ENCODE data around the gene ADARB2.
"Not testable (repeated sequence)": the region's sequence is repeated elsewhere in the genome, so short reads cannot be mapped to it uniquely, and the experiment has no call there.

The ADARB2 gene

GRCh38 chr10:1642600-1643160, 94.6 kb downstream of the ADARB2 start:
- DNase-seq (ENCODE audit: low read depth) = no peak

- DNase-seq (ENCODE audit: low read depth) = no peak
Measured at GRCh38 chr10:1641402-1641801, 95.9 kb downstream of the ADARB2 start.

- DNase-seq (ENCODE audit: low read depth) = no peak
Measured at GRCh38 chr10:1638889-1639419, 98.4 kb downstream of the ADARB2 start.

GRCh38 chr10:1635340-1635739, 102.0 kb downstream of the ADARB2 start:
- DNase-seq (ENCODE audit: low read depth) = no peak

- no peak for DNase-seq (ENCODE audit: low read depth)
Measured at GRCh38 chr10:1634239-1634638, 103.1 kb downstream of the ADARB2 start.

- no peak for DNase-seq (ENCODE audit: low read depth)
Measured at GRCh38 chr10:1633783-1634182, 103.5 kb downstream of the ADARB2 start.

- DNase-seq (ENCODE audit: low read depth) = no peak
Measured at GRCh38 chr10:1632596-1632995, 104.7 kb downstream of the ADARB2 start.

GRCh38 chr10:1632141-1632540, 105.2 kb downstream of the ADARB2 start:
- no peak for DNase-seq (ENCODE audit: low read depth)

GRCh38 chr10:1631282-1631681, 106.0 kb downstream of the ADARB2 start:
- DNase-seq (ENCODE audit: low read depth) = no peak

- DNase-seq (ENCODE audit: low read depth) = no peak
Measured at GRCh38 chr10:1630304-1630703, 107.0 kb downstream of the ADARB2 start.

GRCh38 chr10:1629326-1630198, 107.8 kb downstream of the ADARB2 start:
- DNase-seq (ENCODE audit: low read depth) = no peak

- DNase-seq (ENCODE audit: low read depth) = no peak
Measured at GRCh38 chr10:1628757-1629156, 108.6 kb downstream of the ADARB2 start.

GRCh38 chr10:1627945-1628344, 109.4 kb downstream of the ADARB2 start:
- no peak for DNase-seq (ENCODE audit: low read depth)

- DNase-seq (ENCODE audit: low read depth) = no peak
Measured at GRCh38 chr10:1626835-1627234, 110.5 kb downstream of the ADARB2 start.

GRCh38 chr10:1626410-1626809, 110.9 kb downstream of the ADARB2 start:
- no peak for DNase-seq (ENCODE audit: low read depth)

- DNase-seq (ENCODE audit: low read depth) = no peak
Measured at GRCh38 chr10:1625731-1626130, 111.6 kb downstream of the ADARB2 start.

- DNase-seq (ENCODE audit: low read depth) = no peak
Measured at GRCh38 chr10:1625079-1625478, 112.2 kb downstream of the ADARB2 start.

GRCh38 chr10:1624240-1624639, 113.1 kb downstream of the ADARB2 start:
- DNase-seq (ENCODE audit: low read depth) = no peak

GRCh38 chr10:1620803-1621202, 116.5 kb downstream of the ADARB2 start:
- DNase-seq (ENCODE audit: low read depth) = no peak

GRCh38 chr10:1617376-1618317, 119.7 kb downstream of the ADARB2 start:
- not testable (repeated sequence) for DNase-seq (ENCODE audit: low read depth)

- DNase-seq (ENCODE audit: low read depth) = not testable (repeated sequence)
Measured at GRCh38 chr10:1616701-1617100, 120.6 kb downstream of the ADARB2 start.

All from stimulated activated CD8-positive, alpha-beta memory T cell treated with anti-CD3 and anti-CD28 coated beads, Interleukin-12 subunit alpha, Interleukin-12 subunit beta, amount 100 ng/mL, for 4 hours (primary cell).